Measurements from ENCODE around the gene LRRC4C.
A peak's percentile ranks its signal among the peaks of the same experiment; 100 is the strongest.

LRRC4C gene

DNA sequence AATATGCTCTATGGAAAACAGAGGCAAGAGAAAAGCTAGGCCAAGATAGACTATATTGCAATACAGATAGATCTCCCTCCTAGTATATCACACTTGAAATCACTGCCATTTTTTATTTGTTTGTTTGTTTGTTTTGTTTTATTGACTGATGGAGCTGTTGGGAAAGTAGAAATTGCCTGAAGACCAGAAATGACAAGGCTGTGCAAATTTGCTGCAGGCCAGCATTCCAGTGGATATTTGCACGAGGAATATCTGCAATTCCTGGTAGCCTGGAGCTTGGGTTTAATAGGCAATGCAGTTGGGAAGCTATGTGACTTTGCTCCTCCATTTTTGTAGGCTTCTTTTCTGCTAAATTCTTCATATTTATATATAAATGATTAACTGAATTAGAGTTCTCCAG lies 991.7 kb downstream of the LRRC4C start:
- TF ChIP-seq CTCF (IDR thresholded peaks at IDR 0.05) (no peak), ZFX (IDR thresholded peaks at IDR 0.05; ENCODE audit: borderline replicate concordance) (no peak)
- H3K27ac ChIP-seq = 0 out of 2 replicates have a peak overlapping the region, but pooled peaks have one; percentile 10

- H3K27ac ChIP-seq = no peak overlapping the region
- TF ChIP-seq ZFX (IDR thresholded peaks at IDR 0.05; ENCODE audit: borderline replicate concordance) (no peak), CTCF (IDR thresholded peaks at IDR 0.05) (no peak)
Observed at GRCh38 chr11:40445391-40445790, 1014.1 kb downstream of the LRRC4C start.

DNA sequence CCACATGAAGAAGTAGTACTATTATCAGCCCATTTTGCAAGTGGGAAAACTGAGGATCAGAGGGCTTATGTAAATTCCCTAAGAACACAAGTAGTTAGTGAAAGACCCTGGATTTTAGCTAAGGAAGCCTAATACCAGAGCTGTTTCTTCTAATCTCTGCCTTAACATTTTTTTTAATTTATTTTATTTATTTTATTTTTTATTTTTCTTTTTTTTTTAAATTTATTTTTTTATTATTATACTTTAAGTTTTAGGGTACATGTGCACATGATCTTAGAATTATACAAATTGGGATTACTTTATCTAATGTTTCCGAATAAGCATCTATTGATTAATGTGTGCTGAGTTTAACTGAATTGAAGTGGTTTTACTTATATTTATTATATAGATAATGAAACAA lies 1015.3 kb downstream of the LRRC4C start:
- TF ChIP-seq CTCF (IDR thresholded peaks at IDR 0.05) (no peak), ZFX (IDR thresholded peaks at IDR 0.05; ENCODE audit: borderline replicate concordance) (no peak)
- H3K27ac ChIP-seq = no peak overlapping the region

DNA sequence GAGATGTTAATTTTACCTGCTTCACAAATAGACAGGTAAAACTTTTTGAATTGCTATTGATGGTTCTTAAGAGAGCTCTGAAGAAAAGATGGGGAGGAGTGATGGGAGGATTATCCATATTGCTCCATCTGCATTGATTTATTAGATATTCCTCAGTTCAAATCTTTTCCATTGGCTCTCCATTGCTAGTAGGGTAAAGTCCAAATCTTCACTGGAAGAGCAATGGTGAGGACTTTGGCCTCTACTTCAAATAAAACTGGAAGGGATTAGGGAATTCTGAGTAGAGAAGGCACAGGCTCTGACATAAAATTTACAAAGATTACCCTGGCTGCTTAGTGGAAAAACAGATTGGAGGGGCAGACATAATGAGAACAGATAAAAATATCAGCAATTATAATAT lies 1024.1 kb downstream of the LRRC4C start:
- TF ChIP-seq CTCF (IDR thresholded peaks at IDR 0.05) (no peak), ZFX (IDR thresholded peaks at IDR 0.05; ENCODE audit: borderline replicate concordance) (no peak)
- H3K27ac ChIP-seq = no peak overlapping the region

GRCh38 chr11:40434926-40435325 lies 1024.5 kb downstream of the LRRC4C start:
- no peak for TF ChIP-seq CTCF (IDR thresholded peaks at IDR 0.05)
- no peak for TF ChIP-seq ZFX (IDR thresholded peaks at IDR 0.05; ENCODE audit: borderline replicate concordance)

GRCh38 chr11:40432358-40432757 lies 1027.1 kb downstream of the LRRC4C start:
- TF ChIP-seq CTCF (IDR thresholded peaks at IDR 0.05) = no peak
- no peak for TF ChIP-seq ZFX (IDR thresholded peaks at IDR 0.05; ENCODE audit: borderline replicate concordance)
- no peak overlapping the region for H3K27ac ChIP-seq

More at GRCh38 chr11:40434926-40435325, 1024.5 kb downstream of the LRRC4C start:
- no peak overlapping the region for H3K27ac ChIP-seq

DNA sequence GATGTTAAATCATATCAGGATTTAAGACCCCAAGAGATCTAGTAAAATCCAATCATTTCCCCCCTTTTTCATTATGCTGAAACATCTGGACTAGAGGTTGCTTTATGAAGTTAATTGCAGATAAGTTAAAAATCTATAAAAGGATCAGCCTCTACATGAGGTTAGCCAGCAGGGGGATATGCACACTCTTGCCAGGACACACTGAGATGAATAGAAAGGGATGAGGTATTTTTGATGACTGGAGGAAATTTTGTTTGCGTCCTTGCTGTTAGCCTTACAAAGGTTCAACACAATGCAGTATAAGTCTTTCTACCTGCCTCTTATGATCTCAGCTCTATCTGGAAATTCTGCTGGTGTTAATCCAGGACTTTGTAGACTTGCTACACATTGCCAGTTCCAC lies 1034.3 kb downstream of the LRRC4C start:
- TF ChIP-seq CTCF (IDR thresholded peaks at IDR 0.05) (no peak), ZFX (IDR thresholded peaks at IDR 0.05; ENCODE audit: borderline replicate concordance) (no peak)
- no peak overlapping the region for H3K27ac ChIP-seq

All from 22Rv1 (cell line).